Body of pancreas (tissue), 4 donors: ENCODE data around the gene RIBC1.

ENCODE experiments used
- POLR2A ChIP-seq, 3 donors: fragments of 450-650 bp; IDR thresholded peaks; one replicate each; pipeline ENCODE4 v1.6.1; 2016; ENCODE audit warnings: antibody characterized with exemption in 3 of 3, mild to moderate bottlenecking in 2 of 3
- TF ChIP-seq, protein P1 (sequence below), 7 experiments: fragments of 450-650 bp in 4 of 7; fragments of 200-600 bp in 3 of 7; sonication (generic) in 3 of 7; IDR thresholded peaks; one replicate each; pipeline ENCODE4 v1.5.1; 2016 to 2019; ENCODE audit warnings: antibody characterized with exemption in 7 of 7

GRCh38 chrX:53452812-53453211, 30.1 kb downstream of the RIBC1 start:
- TF ChIP-seq, protein P1, sequence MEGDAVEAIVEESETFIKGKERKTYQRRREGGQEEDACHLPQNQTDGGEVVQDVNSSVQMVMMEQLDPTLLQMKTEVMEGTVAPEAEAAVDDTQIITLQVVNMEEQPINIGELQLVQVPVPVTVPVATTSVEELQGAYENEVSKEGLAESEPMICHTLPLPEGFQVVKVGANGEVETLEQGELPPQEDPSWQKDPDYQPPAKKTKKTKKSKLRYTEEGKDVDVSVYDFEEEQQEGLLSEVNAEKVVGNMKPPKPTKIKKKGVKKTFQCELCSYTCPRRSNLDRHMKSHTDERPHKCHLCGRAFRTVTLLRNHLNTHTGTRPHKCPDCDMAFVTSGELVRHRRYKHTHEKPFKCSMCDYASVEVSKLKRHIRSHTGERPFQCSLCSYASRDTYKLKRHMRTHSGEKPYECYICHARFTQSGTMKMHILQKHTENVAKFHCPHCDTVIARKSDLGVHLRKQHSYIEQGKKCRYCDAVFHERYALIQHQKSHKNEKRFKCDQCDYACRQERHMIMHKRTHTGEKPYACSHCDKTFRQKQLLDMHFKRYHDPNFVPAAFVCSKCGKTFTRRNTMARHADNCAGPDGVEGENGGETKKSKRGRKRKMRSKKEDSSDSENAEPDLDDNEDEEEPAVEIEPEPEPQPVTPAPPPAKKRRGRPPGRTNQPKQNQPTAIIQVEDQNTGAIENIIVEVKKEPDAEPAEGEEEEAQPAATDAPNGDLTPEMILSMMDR (IDR thresholded peaks at IDR 0.05) = no peak
- no peak for TF ChIP-seq POLR2A (IDR thresholded peaks at IDR 0.05)
